ENCODE measurements around the gene TRABD2B. TPM values are rescaled to one million over a fixed set of nuclear protein-coding genes. Genes with fewer than 3 reads are reported as not detected.

Gene TRABD2B
- total and polyA plus RNA-seq, 4 donors: 0.28 to 2.6 (median 1.3) TPM

GRCh38 chr1:48038270-48038767, 41.1 kb upstream of the TRABD2B start:
- Histone ChIP-seq H3K4me1 (ENCODE audit: control insufficient read depth in 4 of 4, insufficient read depth in 4 of 4, low read length in 3 of 4) (no peaks in the 10 kb centered on the region), H3K9me3 (ENCODE audit: control insufficient read depth in 4 of 4, low read length in 3 of 4) (no peaks in the 10 kb centered on the region), H3K27me3 (ENCODE audit: control insufficient read depth in 4 of 4, insufficient read depth in 4 of 4, low read length in 3 of 4) (no peaks in the 10 kb centered on the region), H3K4me3 (ENCODE audit: low read depth in 1 of 3, low read length in 3 of 3) (no peak overlapping the region), H3K36me3 (ENCODE audit: control insufficient read depth in 4 of 4, insufficient read depth in 3 of 4, low read depth in 1 of 4, low read length in 3 of 4) (no peaks in the 10 kb centered on the region), H3K27ac (ENCODE audit: low read depth in 1 of 2, low read length in 2 of 2) (no peak overlapping the region), H3K9ac (ENCODE audit: low read depth in 1 of 2, low read length in 2 of 2) (no peak overlapping the region)
- WGBS: 86% methylated on average over 2 of the region's 2 CpGs
- no peak for TF ChIP-seq CTCF (IDR thresholded peaks at IDR 0.05; ENCODE audit: low read depth, low read length, missing input control)
- TF ChIP-seq GABPA (IDR thresholded peaks at IDR 0.05 in 1 of 2, conservative IDR thresholded peaks at IDR 0.05 in 1 of 2): no peak
- no peak for TF ChIP-seq NR2F2 (IDR thresholded peaks at IDR 0.05)
- TF ChIP-seq RXRA (IDR thresholded peaks at IDR 0.05): no peak
- TF ChIP-seq YY1 (IDR thresholded peaks at IDR 0.05): no peak
- no peak for TF ChIP-seq FOXA2 (IDR thresholded peaks at IDR 0.05)
- TF ChIP-seq RAD21 (IDR thresholded peaks at IDR 0.05): no peak
- TF ChIP-seq ZBTB33 (IDR thresholded peaks at IDR 0.05): no peak
- no peak for TF ChIP-seq JUND (IDR thresholded peaks at IDR 0.05)
- TF ChIP-seq FOXA1 (IDR thresholded peaks at IDR 0.05): no peak
- no peak for DNase-seq (ENCODE audit: low spot score)

- no peak for DNase-seq (ENCODE audit: low spot score)
- Histone ChIP-seq H3K4me1 (ENCODE audit: control insufficient read depth in 4 of 4, insufficient read depth in 4 of 4, low read length in 3 of 4) (no peaks in the 10 kb centered on the region), H3K36me3 (ENCODE audit: control insufficient read depth in 4 of 4, insufficient read depth in 3 of 4, low read depth in 1 of 4, low read length in 3 of 4) (no peaks in the 10 kb centered on the region), H3K27ac (ENCODE audit: low read depth in 1 of 2, low read length in 2 of 2) (no peak overlapping the region), H3K9me3 (ENCODE audit: control insufficient read depth in 4 of 4, low read length in 3 of 4) (no peaks in the 10 kb centered on the region), H3K27me3 (ENCODE audit: control insufficient read depth in 4 of 4, insufficient read depth in 4 of 4, low read length in 3 of 4) (no peaks in the 10 kb centered on the region), H3K9ac (ENCODE audit: low read depth in 1 of 2, low read length in 2 of 2) (no peak overlapping the region), H3K4me3 (ENCODE audit: low read depth in 1 of 3, low read length in 3 of 3) (no peak overlapping the region)
- 94% methylated on average over 3 of the region's 3 CpGs for WGBS
- no peak for TF ChIP-seq YY1 (IDR thresholded peaks at IDR 0.05)
- TF ChIP-seq RAD21 (IDR thresholded peaks at IDR 0.05): no peak
- TF ChIP-seq HNF4A (conservative IDR thresholded peaks at IDR 0.05): no peak
- no peak for TF ChIP-seq FOXA2 (IDR thresholded peaks at IDR 0.05)
- TF ChIP-seq ATF3 (IDR thresholded peaks at IDR 0.05): no peak
- TF ChIP-seq FOXA1 (IDR thresholded peaks at IDR 0.05): no peak
- TF ChIP-seq MAX (IDR thresholded peaks at IDR 0.05): no peak
- TF ChIP-seq SP1 (IDR thresholded peaks at IDR 0.05): no peak
- no peak for TF ChIP-seq JUND (IDR thresholded peaks at IDR 0.05)
- no peak for TF ChIP-seq HNF4G (IDR thresholded peaks at IDR 0.05)
- TF ChIP-seq GABPA (IDR thresholded peaks at IDR 0.05 in 1 of 2, conservative IDR thresholded peaks at IDR 0.05 in 1 of 2): no peak
Observed at GRCh38 chr1:48036710-48037355, 39.6 kb upstream of the TRABD2B start.
